Stimulated activated CD4-positive, alpha-beta T cell treated with anti-CD3 and anti-CD28 coated beads, Interleukin-15, amount 100 ng/mL, for 24 hours (primary cell): Measurements from ENCODE around the gene NTNG1.
"Not testable (repeated sequence)": the region's sequence is repeated elsewhere in the genome, so short reads cannot be mapped to it uniquely, and the experiment has no call there.

Experiments used
- DNase-seq: peaks from one replicate; pipeline ENCODE4 v3.0.0-alpha.2; 2020

NTNG1 gene

GRCh38 chr1:107147843-107148242 is 7.0 kb downstream of the NTNG1 start:
- DNase-seq: no peak

- no peak for DNase-seq
These were observed 9.1 kb downstream of the NTNG1 start for GRCh38 chr1:107149946-107150345.

- DNase-seq: no peak
These were observed 10.5 kb downstream of the NTNG1 start for GRCh38 chr1:107151295-107151694.

- DNase-seq: no peak
These were observed 11.6 kb downstream of the NTNG1 start for GRCh38 chr1:107152395-107152794.

GRCh38 chr1:107153014-107153413 is 12.2 kb downstream of the NTNG1 start:
- no peak for DNase-seq

GRCh38 chr1:107158496-107158895 is 17.7 kb downstream of the NTNG1 start:
- DNase-seq: no peak

GRCh38 chr1:107158991-107159390 is 18.2 kb downstream of the NTNG1 start:
- DNase-seq: no peak

GRCh38 chr1:107162745-107163144 is 21.9 kb downstream of the NTNG1 start:
- DNase-seq: no peak

- DNase-seq: not testable (repeated sequence)
These were observed 24.1 kb downstream of the NTNG1 start for GRCh38 chr1:107164901-107165300.

GRCh38 chr1:107169615-107170014 is 28.8 kb downstream of the NTNG1 start:
- no peak for DNase-seq

- no peak for DNase-seq
These were observed 30.5 kb downstream of the NTNG1 start for GRCh38 chr1:107171333-107171732.

GRCh38 chr1:107172450-107173170 is 31.8 kb downstream of the NTNG1 start:
- no peak for DNase-seq

- DNase-seq: no peak
These were observed 34.5 kb downstream of the NTNG1 start for GRCh38 chr1:107175102-107175909.

- DNase-seq: no peak
These were observed 40.6 kb downstream of the NTNG1 start for GRCh38 chr1:107181253-107181969.

GRCh38 chr1:107183011-107183410 is 42.2 kb downstream of the NTNG1 start:
- DNase-seq: no peak

- no peak for DNase-seq
These were observed 44.0 kb downstream of the NTNG1 start for GRCh38 chr1:107184888-107185287.

- no peak for DNase-seq
These were observed 46.6 kb downstream of the NTNG1 start for GRCh38 chr1:107187399-107187798.

- DNase-seq: no peak
These were observed 47.3 kb downstream of the NTNG1 start for GRCh38 chr1:107188160-107188559.

GRCh38 chr1:107194380-107194779 is 53.5 kb downstream of the NTNG1 start:
- no peak for DNase-seq

- no peak for DNase-seq
These were observed 54.6 kb downstream of the NTNG1 start for GRCh38 chr1:107195476-107195875.

- peak; percentile 26 for DNase-seq
These were observed 56.2 kb downstream of the NTNG1 start for GRCh38 chr1:107196973-107197562.

GRCh38 chr1:107198561-107198960 is 57.7 kb downstream of the NTNG1 start:
- no peak for DNase-seq

- DNase-seq: no peak
These were observed 59.8 kb downstream of the NTNG1 start for GRCh38 chr1:107200631-107201030.
